ENCODE measurements around the gene MYBPHL. TPM values are rescaled to one million over a fixed set of nuclear protein-coding genes. Genes with fewer than 3 reads are reported as not detected.

The MYBPHL gene
- total and polyA plus RNA-seq, 12 donors = 0.23 to 2.7 (median 0.51) TPM; not detected in 1

GRCh38 chr1:109263597-109264378 is 43.0 kb downstream of the MYBPHL start:
- peaks cover 0 to 11% (median 0%) of the 10 kb centered on the region in 9 donors for H3K4me1 ChIP-seq
- no peaks in the 10 kb centered on the region for H3K9me3 ChIP-seq
- TF ChIP-seq, protein P1, sequence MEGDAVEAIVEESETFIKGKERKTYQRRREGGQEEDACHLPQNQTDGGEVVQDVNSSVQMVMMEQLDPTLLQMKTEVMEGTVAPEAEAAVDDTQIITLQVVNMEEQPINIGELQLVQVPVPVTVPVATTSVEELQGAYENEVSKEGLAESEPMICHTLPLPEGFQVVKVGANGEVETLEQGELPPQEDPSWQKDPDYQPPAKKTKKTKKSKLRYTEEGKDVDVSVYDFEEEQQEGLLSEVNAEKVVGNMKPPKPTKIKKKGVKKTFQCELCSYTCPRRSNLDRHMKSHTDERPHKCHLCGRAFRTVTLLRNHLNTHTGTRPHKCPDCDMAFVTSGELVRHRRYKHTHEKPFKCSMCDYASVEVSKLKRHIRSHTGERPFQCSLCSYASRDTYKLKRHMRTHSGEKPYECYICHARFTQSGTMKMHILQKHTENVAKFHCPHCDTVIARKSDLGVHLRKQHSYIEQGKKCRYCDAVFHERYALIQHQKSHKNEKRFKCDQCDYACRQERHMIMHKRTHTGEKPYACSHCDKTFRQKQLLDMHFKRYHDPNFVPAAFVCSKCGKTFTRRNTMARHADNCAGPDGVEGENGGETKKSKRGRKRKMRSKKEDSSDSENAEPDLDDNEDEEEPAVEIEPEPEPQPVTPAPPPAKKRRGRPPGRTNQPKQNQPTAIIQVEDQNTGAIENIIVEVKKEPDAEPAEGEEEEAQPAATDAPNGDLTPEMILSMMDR (IDR thresholded peaks at IDR 0.05) = peak; percentile 88 to 96 (median 93)
- H3K27me3 ChIP-seq = no peaks in the 10 kb centered on the region
- intact Hi-C loops (cut with DNase I) = loop anchor here in 7 of 10 donors (1.0 to 10.0 kb wide), 6 partner anchors 134 to 271 kb away; partner anchors contain the start of genes SORT1 (in 2 of the 7) and GPR61 (in 1 of the 7)
- no peak overlapping the region for H3K27ac ChIP-seq
- no peak overlapping the region for H3K4me3 ChIP-seq
- DNase-seq (peak; percentile 73 to 85), ATAC-seq (peak; percentile 80 to 90 (median 82))
- WGBS, 2 donors = 54 to 55% methylated on average over 29 of the region's 29 CpGs
- peaks cover 0 to 2% (median 0%) of the 10 kb centered on the region in 9 donors for H3K36me3 ChIP-seq

DNA sequence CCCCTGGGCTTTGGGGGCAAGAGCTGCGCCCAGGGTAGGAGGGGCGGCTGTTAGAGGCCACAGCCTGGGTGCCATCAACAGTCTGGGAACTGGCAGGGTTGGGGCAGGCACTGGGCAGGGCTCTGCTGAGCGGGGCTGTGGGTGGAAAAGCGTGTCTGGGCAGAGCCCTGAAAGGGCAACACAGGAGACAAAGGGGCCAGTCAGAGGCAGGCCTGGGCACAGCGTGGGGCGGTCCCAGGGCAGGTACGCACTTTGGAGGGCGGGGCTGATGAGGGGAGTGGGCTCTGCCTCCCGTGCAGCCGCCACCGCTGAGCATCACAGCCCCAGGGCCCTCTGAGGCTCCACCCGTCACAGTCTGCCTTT is 43.6 kb downstream of the MYBPHL start:
- ATAC-seq = peak in 5 of 8 donors; percentile 3 to 7 (median 5)
- DNase-seq = no peak
- H3K36me3 ChIP-seq = peaks cover 0 to 3% (median 0%) of the 10 kb centered on the region in 9 donors
- H3K27ac ChIP-seq = no peak overlapping the region
- H3K27me3 ChIP-seq = no peaks in the 10 kb centered on the region
- no peak overlapping the region for H3K4me3 ChIP-seq
- peaks cover 0 to 11% (median 0%) of the 10 kb centered on the region in 9 donors for H3K4me1 ChIP-seq
- TF ChIP-seq, protein P1 (IDR thresholded peaks at IDR 0.05) = no peak
- no peaks in the 10 kb centered on the region for H3K9me3 ChIP-seq
- intact Hi-C loops (cut with DNase I) = loop anchor here in 7 of 10 donors (1.0 to 10.0 kb wide), 6 partner anchors 134 to 272 kb away; partner anchors contain the start of genes SORT1 (in 2 of the 7) and GPR61 (in 1 of the 7)
- WGBS, 2 donors = 73 to 74% methylated on average over 11 to 12 of the region's 12 CpGs

- ATAC-seq = no peak
These were observed 44.4 kb downstream of the MYBPHL start for GRCh38 chr1:109262231-109263055.

More at GRCh38 chr1:109262231-109263055, 44.4 kb downstream of the MYBPHL start:
- peaks cover 0 to 3% (median 0%) of the 10 kb centered on the region in 9 donors for H3K36me3 ChIP-seq
- H3K9me3 ChIP-seq = no peaks in the 10 kb centered on the region
- no peaks in the 10 kb centered on the region for H3K27me3 ChIP-seq
- H3K4me1 ChIP-seq = peaks cover 0 to 11% (median 0%) of the 10 kb centered on the region in 9 donors
- H3K4me3 ChIP-seq = no peak overlapping the region
- no peak for DNase-seq
- 86 to 87% methylated on average over 22 of the region's 22 CpGs for WGBS, 2 donors
- H3K27ac ChIP-seq = no peak overlapping the region
- intact Hi-C loops (cut with DNase I) = loop anchor here in 7 of 10 donors (1.0 to 10.0 kb wide), 6 partner anchors 135 to 272 kb away; partner anchors contain the start of genes SORT1 (in 2 of the 7) and GPR61 (in 1 of the 7)
- TF ChIP-seq, protein P1 (IDR thresholded peaks at IDR 0.05) = no peak

All from heart right ventricle (tissue), 16 donors.